Dendritic cell treated with granulocyte-macrophage colony-stimulating factor and Interleukin-4, amounts not matched to agents 40 ng/mL and 50 ng/mL, for 4 days (primary cell): ENCODE results near the gene CHGA.

Source experiments
- H3K27ac Mint-ChIP-seq: one replicate; pipeline ENCODE4 v1.8.0; 2022; ENCODE audit warnings: mild to moderate bottlenecking, mixed read lengths
- H3K27me3 Mint-ChIP-seq: one replicate; pipeline ENCODE4 v1.8.0; 2022; ENCODE audit warnings: mild to moderate bottlenecking, mixed read lengths
- H3K36me3 Mint-ChIP-seq: one replicate; pipeline ENCODE4 v1.8.0; 2022; ENCODE audit warnings: low read depth, mixed read lengths
- H3K4me1 Mint-ChIP-seq: one replicate; pipeline ENCODE4 v1.8.0; 2022; ENCODE audit warnings: low read depth, mixed read lengths
- H3K4me3 Mint-ChIP-seq: one replicate; pipeline ENCODE4 v1.8.0; 2022; ENCODE audit warnings: mild to moderate bottlenecking, moderate library complexity, mixed read lengths
- H3K9me3 Mint-ChIP-seq: one replicate; pipeline ENCODE4 v1.8.0; 2022; ENCODE audit warnings: mixed read lengths
- intact Hi-C: fragments of 100-400 bp; cut with micrococcal nuclease; formaldehyde crosslinking; loops from one replicate; pipeline ENCODE4 v1.15.0; 2022

The CHGA gene

DNA sequence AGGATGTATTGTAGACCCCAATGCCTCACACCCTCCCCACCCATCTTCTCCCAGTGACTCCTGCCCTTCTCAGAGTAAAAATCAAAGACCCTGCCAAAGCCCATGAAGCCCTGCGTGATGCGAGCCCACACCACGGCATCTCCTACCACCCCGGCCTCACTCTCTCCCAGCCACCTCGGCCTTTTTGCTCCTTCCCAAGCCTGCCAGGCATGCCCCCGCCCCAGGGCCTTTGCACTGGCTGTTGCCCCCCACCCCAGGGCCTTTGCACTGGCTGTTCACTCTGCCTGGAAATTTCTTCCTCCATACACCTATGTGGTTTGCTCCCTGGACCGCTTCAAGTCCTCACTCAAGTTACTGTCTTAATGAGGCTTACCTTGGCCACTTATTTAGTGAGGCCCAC is 5.0 kb upstream of the CHGA start:
- H3K36me3 Mint-ChIP-seq = no peaks in the 10 kb centered on the region
- no peaks in the 10 kb centered on the region for H3K4me1 Mint-ChIP-seq
- peaks cover 30% of the 10 kb centered on the region for H3K27me3 Mint-ChIP-seq
- H3K9me3 Mint-ChIP-seq = no peaks in the 10 kb centered on the region
- H3K27ac Mint-ChIP-seq = no peak overlapping the region
- intact Hi-C loops = no loop called here
- H3K4me3 Mint-ChIP-seq = no peak overlapping the region

DNA sequence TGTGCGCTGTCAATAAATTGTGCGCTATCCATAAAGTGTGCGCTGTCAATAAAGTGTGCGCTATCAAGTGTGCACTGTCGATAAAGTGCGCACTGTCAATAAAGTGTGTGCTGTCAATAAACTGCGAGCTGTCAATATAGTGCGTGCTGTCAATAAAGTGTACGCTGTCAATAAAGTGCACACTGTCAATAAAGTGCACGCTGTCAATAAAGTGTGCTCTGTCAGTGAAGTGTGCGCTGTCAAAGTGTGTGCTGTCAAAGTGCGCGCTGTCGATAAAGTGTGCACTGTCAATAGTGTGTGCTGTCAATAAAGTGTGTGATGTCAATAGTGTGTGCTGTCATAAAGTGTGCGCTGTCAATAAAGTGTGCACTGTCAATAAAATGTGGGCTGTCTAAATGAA is 2.9 kb upstream of the CHGA start:
- Mint-ChIP-seq H3K4me1 (peaks cover 8% of the 10 kb centered on the region), H3K27me3 (peaks cover 46% of the 10 kb centered on the region), H3K36me3 (no peaks in the 10 kb centered on the region), H3K9me3 (no peaks in the 10 kb centered on the region), H3K4me3 (no peak overlapping the region), H3K27ac (no peak overlapping the region)
- intact Hi-C loops = no loop called here

DNA sequence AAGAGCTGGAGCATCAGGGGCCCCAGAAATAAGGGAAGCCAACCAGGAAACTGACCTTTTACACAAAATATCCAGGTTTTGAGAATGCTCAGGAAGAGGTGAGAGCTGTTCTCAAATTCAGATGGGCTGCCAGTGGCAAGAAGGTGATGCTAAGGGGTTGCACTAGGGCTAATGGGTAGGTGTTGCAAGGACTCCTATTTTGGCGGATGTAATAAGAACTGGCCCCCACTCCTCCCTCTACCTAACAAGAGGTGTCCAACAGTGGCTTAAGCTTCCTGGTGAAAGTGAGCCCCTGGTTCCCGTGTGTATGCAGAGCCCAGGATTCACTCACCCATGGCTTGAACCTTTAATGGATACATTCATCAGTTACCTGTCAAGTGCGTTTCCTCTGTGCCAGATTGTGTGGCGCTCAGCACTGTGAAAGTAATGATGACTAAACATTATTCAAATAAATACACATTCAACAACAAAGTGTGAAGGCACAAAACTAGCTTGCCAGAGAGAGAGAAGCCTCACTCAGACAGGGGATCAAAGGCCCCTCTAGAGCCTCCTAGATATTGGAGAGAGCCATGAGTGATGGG is 705 bp upstream of the CHGA start:
- no peak overlapping the region for H3K27ac Mint-ChIP-seq
- H3K4me3 Mint-ChIP-seq = no peak overlapping the region
- peaks cover 8% of the 10 kb centered on the region for H3K4me1 Mint-ChIP-seq
- intact Hi-C loops = no loop called here
- H3K9me3 Mint-ChIP-seq = no peaks in the 10 kb centered on the region
- peaks cover 53% of the 10 kb centered on the region for H3K27me3 Mint-ChIP-seq
- H3K36me3 Mint-ChIP-seq = no peaks in the 10 kb centered on the region

DNA sequence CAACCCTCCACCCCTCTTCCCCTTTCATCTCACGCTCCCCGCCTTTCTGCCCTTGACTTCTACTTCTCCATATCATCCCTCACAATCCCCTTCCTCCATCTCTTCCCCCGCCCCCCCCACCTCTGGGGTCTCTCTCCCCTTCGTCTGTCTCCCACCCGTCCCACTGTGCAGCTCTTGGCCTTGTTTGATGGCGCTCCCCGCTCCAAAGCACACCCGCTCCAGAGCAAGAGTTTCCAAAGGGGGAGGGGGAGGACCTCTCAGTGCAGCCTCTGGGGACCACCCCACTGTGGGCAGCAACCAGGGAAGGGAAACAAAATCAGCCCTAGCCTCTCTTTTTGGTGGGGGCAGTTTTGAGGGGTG is 774 bp downstream of the CHGA start:
- Mint-ChIP-seq H3K27me3 (peaks cover 52% of the 10 kb centered on the region), H3K4me3 (no peak overlapping the region), H3K4me1 (peaks cover 8% of the 10 kb centered on the region), H3K36me3 (no peaks in the 10 kb centered on the region), H3K9me3 (no peaks in the 10 kb centered on the region), H3K27ac (no peak overlapping the region)
- intact Hi-C loops = no loop called here

- H3K27me3 Mint-ChIP-seq = peaks cover 52% of the 10 kb centered on the region
- no peak overlapping the region for H3K4me3 Mint-ChIP-seq
- H3K36me3 Mint-ChIP-seq = no peaks in the 10 kb centered on the region
Observed at GRCh38 chr14:92924247-92924646, 1.3 kb downstream of the CHGA start.

DNA sequence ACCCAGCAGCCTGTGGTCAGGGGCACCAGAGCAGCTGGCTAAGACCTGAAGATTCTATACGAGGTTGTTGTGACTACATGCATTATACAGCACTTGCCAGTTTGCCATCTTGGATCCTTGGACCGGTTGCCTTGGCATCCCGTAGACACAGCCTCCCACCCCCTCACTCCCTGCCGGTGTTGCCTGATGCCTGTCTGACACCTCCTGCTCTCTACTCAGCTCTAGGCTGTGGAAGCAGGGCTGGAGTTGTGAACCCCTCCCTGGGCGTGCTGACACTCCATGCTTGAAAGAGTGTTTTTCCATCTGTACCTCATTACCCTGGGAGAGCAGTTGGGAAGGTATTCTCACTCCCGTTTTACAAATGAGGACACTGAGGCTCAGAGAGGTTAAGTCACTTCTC is 2.5 kb downstream of the CHGA start:
- Mint-ChIP-seq H3K4me1 (peaks cover 8% of the 10 kb centered on the region), H3K27ac (no peak overlapping the region), H3K36me3 (no peaks in the 10 kb centered on the region), H3K27me3 (peaks cover 51% of the 10 kb centered on the region), H3K9me3 (no peaks in the 10 kb centered on the region), H3K4me3 (no peak overlapping the region)
- intact Hi-C loops = no loop called here

More at GRCh38 chr14:92924247-92924646, 1.3 kb downstream of the CHGA start:
- H3K27ac Mint-ChIP-seq = no peak overlapping the region
- H3K4me1 Mint-ChIP-seq = peaks cover 8% of the 10 kb centered on the region
- H3K9me3 Mint-ChIP-seq = no peaks in the 10 kb centered on the region
- intact Hi-C loops = no loop called here

DNA sequence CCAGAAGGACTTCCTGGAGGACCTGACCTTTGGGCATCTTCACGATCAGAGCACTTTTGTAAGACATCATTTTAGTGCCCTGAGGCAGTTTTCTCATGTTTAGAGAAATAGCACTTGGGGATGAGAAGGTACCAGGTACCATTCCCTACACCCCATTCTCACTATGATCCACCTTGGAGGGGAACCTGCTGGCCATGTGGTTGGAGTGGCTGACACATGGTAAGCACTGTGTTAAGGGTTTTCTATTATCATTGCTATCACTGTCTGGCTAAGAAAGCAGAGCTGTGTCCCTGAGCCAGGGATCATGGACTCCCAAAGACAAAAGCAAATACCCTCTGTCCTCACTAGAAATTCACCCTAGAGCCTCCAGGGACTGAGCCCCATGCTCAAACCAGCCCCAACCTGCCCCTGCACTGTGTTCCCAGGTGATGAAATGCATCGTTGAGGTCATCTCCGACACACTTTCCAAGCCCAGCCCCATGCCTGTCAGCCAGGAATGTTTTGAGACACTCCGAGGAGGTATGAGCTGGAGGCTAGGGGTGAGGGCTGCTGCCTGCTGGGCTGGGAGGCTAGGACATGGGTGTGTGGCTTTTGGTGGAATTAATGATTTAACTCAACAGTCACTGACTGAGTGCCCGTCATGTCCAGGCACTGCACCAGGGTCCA is 3.4 kb downstream of the CHGA start:
- no peaks in the 10 kb centered on the region for H3K9me3 Mint-ChIP-seq
- H3K4me1 Mint-ChIP-seq = peaks cover 8% of the 10 kb centered on the region
- no peak overlapping the region for H3K4me3 Mint-ChIP-seq
- H3K27ac Mint-ChIP-seq = no peak overlapping the region
- H3K36me3 Mint-ChIP-seq = peaks cover 3% of the 10 kb centered on the region
- intact Hi-C loops = no loop called here
- peaks cover 46% of the 10 kb centered on the region for H3K27me3 Mint-ChIP-seq

DNA sequence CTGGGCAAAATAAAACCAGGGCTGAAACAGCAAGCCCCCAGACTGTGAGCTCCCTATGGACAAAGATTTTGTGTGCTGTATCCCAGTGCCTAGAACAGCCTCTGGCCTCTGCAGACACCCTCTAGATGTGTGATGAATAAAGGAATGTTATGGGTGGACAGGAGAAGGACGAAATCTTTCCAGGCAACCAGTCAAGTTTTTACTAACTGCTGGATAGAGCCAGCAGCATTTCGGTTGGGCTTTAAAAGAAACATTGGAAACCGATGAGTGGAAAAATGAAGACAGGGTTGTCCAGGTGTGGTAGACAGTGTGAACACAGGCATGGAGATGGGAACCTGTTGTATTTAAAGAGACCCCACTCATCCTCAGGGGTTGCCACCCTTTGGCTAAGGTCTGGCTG is 4.0 kb downstream of the CHGA start:
- intact Hi-C loops = no loop called here
- H3K27ac Mint-ChIP-seq = no peak overlapping the region
- H3K27me3 Mint-ChIP-seq = peaks cover 40% of the 10 kb centered on the region
- H3K4me3 Mint-ChIP-seq = no peak overlapping the region
- peaks cover 8% of the 10 kb centered on the region for H3K4me1 Mint-ChIP-seq
- peaks cover 6% of the 10 kb centered on the region for H3K36me3 Mint-ChIP-seq
- H3K9me3 Mint-ChIP-seq = no peaks in the 10 kb centered on the region

- intact Hi-C loops = no loop called here
- no peak overlapping the region for H3K4me3 Mint-ChIP-seq
- peaks cover 13% of the 10 kb centered on the region for H3K36me3 Mint-ChIP-seq
- no peak overlapping the region for H3K27ac Mint-ChIP-seq
- peaks cover 33% of the 10 kb centered on the region for H3K27me3 Mint-ChIP-seq
- H3K4me1 Mint-ChIP-seq = peaks cover 8% of the 10 kb centered on the region
- H3K9me3 Mint-ChIP-seq = no peaks in the 10 kb centered on the region
Observed at GRCh38 chr14:92927349-92928257, 4.7 kb downstream of the CHGA start.

- Mint-ChIP-seq H3K4me3 (no peak overlapping the region), H3K4me1 (peaks cover 8% of the 10 kb centered on the region), H3K27me3 (peaks cover 29% of the 10 kb centered on the region), H3K36me3 (peaks cover 20% of the 10 kb centered on the region), H3K9me3 (no peaks in the 10 kb centered on the region), H3K27ac (no peak overlapping the region)
- intact Hi-C loops = no loop called here
Observed at GRCh38 chr14:92928258-92928629, 5.3 kb downstream of the CHGA start.

DNA sequence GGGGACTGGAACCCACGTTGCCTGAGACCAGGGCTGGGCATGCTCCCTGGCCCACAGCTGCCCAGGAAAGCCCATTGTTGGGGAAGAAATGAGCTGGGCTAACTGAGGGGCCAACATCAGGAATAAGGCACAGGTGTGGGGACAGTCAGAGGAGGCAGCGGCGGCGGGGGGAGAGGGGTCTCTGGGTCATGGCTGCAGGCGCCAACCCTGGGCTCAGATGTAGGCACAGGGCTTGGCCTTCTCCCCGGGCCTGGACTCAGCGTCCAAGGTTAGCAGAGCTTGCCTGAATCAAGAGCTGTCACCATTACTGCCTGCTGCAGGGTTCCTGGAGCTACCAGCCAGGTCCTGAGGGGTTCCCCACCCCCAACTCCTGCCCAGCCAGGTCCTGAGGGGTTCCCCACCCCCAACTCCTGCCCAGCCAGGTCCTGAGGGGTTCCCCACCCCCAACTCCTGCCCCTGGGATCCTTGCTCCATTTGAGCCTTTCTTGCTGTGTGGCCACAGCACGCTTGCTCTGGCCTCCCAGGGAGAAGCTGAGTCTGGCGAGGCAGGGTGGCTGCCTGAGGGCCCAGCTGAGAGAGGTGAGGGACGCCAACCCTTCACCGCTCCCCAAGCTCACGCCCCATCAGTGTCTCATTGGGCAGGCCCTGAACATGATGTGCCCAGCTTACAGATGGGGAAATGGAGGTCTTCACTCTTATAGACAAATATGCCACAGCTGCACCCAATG is 6.2 kb downstream of the CHGA start:
- peaks cover 23% of the 10 kb centered on the region for H3K36me3 Mint-ChIP-seq
- H3K4me1 Mint-ChIP-seq = no peaks in the 10 kb centered on the region
- peaks cover 20% of the 10 kb centered on the region for H3K27me3 Mint-ChIP-seq
- no peak overlapping the region for H3K4me3 Mint-ChIP-seq
- intact Hi-C loops = no loop called here
- no peaks in the 10 kb centered on the region for H3K9me3 Mint-ChIP-seq
- H3K27ac Mint-ChIP-seq = no peak overlapping the region

- Mint-ChIP-seq H3K27ac (no peak overlapping the region), H3K9me3 (no peaks in the 10 kb centered on the region), H3K27me3 (peaks cover 14% of the 10 kb centered on the region), H3K4me3 (no peak overlapping the region), H3K4me1 (no peaks in the 10 kb centered on the region), H3K36me3 (peaks cover 23% of the 10 kb centered on the region)
- intact Hi-C loops = no loop called here
Observed at GRCh38 chr14:92929689-92930608, 7.0 kb downstream of the CHGA start.
